IMR-90 (cell line): Measurements from ENCODE around the gene MAML3. TPM values are rescaled to one million over a fixed set of nuclear protein-coding genes. Genes with fewer than 3 reads are reported as not detected.

Source experiments
- ATAC-seq: fragments of 200-7000 bp; cut with Tn5 transposase; 2 replicates; pipeline ENCODE4 v1.9.1; 2020; ENCODE audit warnings: low read depth, mild to moderate bottlenecking, moderate library complexity
- BruUV-seq: library from RNA; stranded (reverse); fragments of 400-500 nt; replicated peaks from 2 replicates; lab custom pipeline; 2021; lab: Mats Ljungman, UMichigan
- CTCF ChIA-PET: fragments of 300-600 bp; formaldehyde crosslinking; extraction: SDS; loops from one replicate; lab custom pipeline; 2021; ENCODE audit warnings: antibody characterized with exemption; lab: Yijun Ruan, JAX
- POLR2A ChIA-PET: fragments of 300-600 bp; sonication (Branson Sonifier 250); formaldehyde crosslinking; loops from one replicate; lab custom pipeline; 2022; ENCODE audit warnings: antibody characterized with exemption; ENCODE audit not compliant: unreplicated experiment; lab: Charles Lee
- DNase-seq: peaks from one replicate; pipeline ENCODE4 v3.0.0; 2013
- H2AFZ ChIP-seq: replicated peaks from 2 replicates; pipeline ENCODE3; 2013; ENCODE audit warnings: low read length, mild to moderate bottlenecking; ENCODE audit not compliant: poor library complexity
- H2AK5ac ChIP-seq: 2 replicates; pipeline ENCODE4 v1.6.1; 2013; ENCODE audit warnings: low read depth, low read length, inconsistent platforms
- H2AK9ac ChIP-seq: replicated peaks from 2 replicates; pipeline ENCODE3; 2013; ENCODE audit warnings: mild to moderate bottlenecking, low read depth, low read length, moderate library complexity; ENCODE audit not compliant: poor library complexity
- H2BK120ac ChIP-seq: 2 replicates; pipeline ENCODE4 v1.6.1; 2013; ENCODE audit warnings: low read depth, low read length, inconsistent platforms
- H2BK15ac ChIP-seq: 3 replicates; pipeline ENCODE4 v1.6.1; 2013; ENCODE audit warnings: low read depth, low read length, inconsistent platforms
- H2BK20ac ChIP-seq: 2 replicates; pipeline ENCODE4 v1.6.1; 2013; ENCODE audit warnings: low read depth, mild to moderate bottlenecking, inconsistent platforms, low read length, moderate library complexity
- H2BK5ac ChIP-seq: 2 replicates; pipeline ENCODE4 v1.6.1; 2013; ENCODE audit warnings: mild to moderate bottlenecking, low read depth, low read length, inconsistent platforms; ENCODE audit not compliant: poor library complexity, severe bottlenecking
- H3K14ac ChIP-seq: replicated peaks from 2 replicates; pipeline ENCODE4 v1.6.1; 2013; ENCODE audit warnings: low read depth, low read length, inconsistent platforms
- H3K18ac ChIP-seq: 2 replicates; pipeline ENCODE4 v1.6.1; 2013; ENCODE audit warnings: low read depth, low read length, control low read depth
- H3K23ac ChIP-seq: 2 replicates; pipeline ENCODE4 v1.6.1; 2013; ENCODE audit warnings: low read depth, low read length, inconsistent platforms
- H3K27ac ChIP-seq: 2 replicates; pipeline ENCODE4 v1.5.1; 2013; ENCODE audit warnings: mild to moderate bottlenecking, control low read depth, low read length; ENCODE audit not compliant: insufficient read depth
- H3K27me3 ChIP-seq: 2 replicates; pipeline ENCODE4 v1.6.1; 2013; ENCODE audit warnings: low read length; ENCODE audit not compliant: control insufficient read depth, insufficient read depth
- H3K36me3 ChIP-seq: 2 replicates; pipeline ENCODE4 v1.6.1; 2013; ENCODE audit warnings: low read length, mixed read lengths; ENCODE audit not compliant: control insufficient read depth, insufficient read depth
- H3K4ac ChIP-seq: 2 replicates; pipeline ENCODE4 v1.6.1; 2013; ENCODE audit warnings: low read depth, low read length, inconsistent platforms
- H3K4me1 ChIP-seq: 2 replicates; pipeline ENCODE4 v1.6.1; 2013; ENCODE audit warnings: low read length, mixed read lengths; ENCODE audit not compliant: control insufficient read depth, insufficient read depth
- H3K4me2 ChIP-seq: 2 replicates; pipeline ENCODE4 v1.6.1; 2013; ENCODE audit warnings: low read depth, mild to moderate bottlenecking, control low read depth, low read length, moderate library complexity
- H3K4me3 ChIP-seq: 2 replicates; pipeline ENCODE4 v1.5.1; 2013; ENCODE audit warnings: low read depth, mild to moderate bottlenecking, control low read depth, low read length, moderate library complexity; ENCODE audit not compliant: insufficient read depth
- H3K56ac ChIP-seq: 2 replicates; pipeline ENCODE4 v1.6.1; 2013; ENCODE audit warnings: low read length, inconsistent platforms; ENCODE audit not compliant: insufficient read depth; ENCODE audit errors: extremely low read depth
- H3K79me1 ChIP-seq, 2 experiments: 2 replicates each; pipeline ENCODE4 v1.6.1; 2013; ENCODE audit warnings: low read length in 2 of 2, inconsistent platforms in 1 of 2, low read depth in 1 of 2
- H3K9ac ChIP-seq: 2 replicates; pipeline ENCODE4 v1.6.1; 2013; ENCODE audit warnings: low read depth, low read length, control low read depth
- H3K9me1 ChIP-seq: 2 replicates; pipeline ENCODE4 v1.6.1; 2013; ENCODE audit warnings: low read length, inconsistent platforms; ENCODE audit not compliant: insufficient read depth
- H3K9me3 ChIP-seq: 2 replicates; pipeline ENCODE4 v1.6.1; 2013; ENCODE audit warnings: low read length; ENCODE audit not compliant: control insufficient read depth, insufficient read depth
- H4K20me1 ChIP-seq: 2 replicates; pipeline ENCODE4 v1.6.1; 2013; ENCODE audit warnings: low read length, inconsistent platforms; ENCODE audit not compliant: insufficient read depth
- H4K5ac ChIP-seq: 2 replicates; pipeline ENCODE4 v1.6.1; 2013; ENCODE audit warnings: mild to moderate bottlenecking, low read depth, low read length, control low read depth
- H4K8ac ChIP-seq, 2 experiments: 2 replicates each; pipeline ENCODE4 v1.6.1; 2013; ENCODE audit warnings: low read depth in 2 of 2, low read length in 2 of 2, control low read depth in 1 of 2, inconsistent platforms in 1 of 2
- H4K91ac ChIP-seq: 2 replicates; pipeline ENCODE4 v1.6.1; 2013; ENCODE audit warnings: low read depth, low read length, inconsistent platforms; ENCODE audit not compliant: insufficient read depth
- FOS ChIP-seq: fragments of 150-350 bp; IDR thresholded peaks from 2 replicates; pipeline ENCODE4 v1.6.1; 2016; ENCODE audit warnings: low read depth, low read length
- WGBS, 2 experiments: methylation state at CpG; one replicate each; pipeline versions ENCODE4 v1.1.5 to v1.1.7; 2013; ENCODE audit warnings: missing lambda C conversion rate in 2 of 2; ENCODE audit not compliant: insufficient read length in 1 of 2; ENCODE audit errors: extremely low coverage in 2 of 2; 5-methylcytosine and 5-hydroxymethylcytosine counted together
- dilution Hi-C: fragments of 300-500 bp; cut with HindIII; formaldehyde crosslinking; loops from one replicate; pipeline ENCODE4 v1.14.3; 2018; ENCODE audit warnings: low sequenced_read_pairs; ENCODE audit not compliant: unreplicated experiment
- in situ Hi-C: fragments of 300-500 bp; cut with MboI; formaldehyde crosslinking; loops from 3 replicates; pipeline ENCODE4 v1.14.3; 2019; ENCODE audit warnings: low sequenced_read_pairs, inconsistent platforms, mixed read lengths
- intact Hi-C: fragments of 100-400 bp; cut with micrococcal nuclease; formaldehyde crosslinking; loops from 2 replicates; pipeline ENCODE4 v1.10.0; 2022
- polyA plus RNA-seq, 3 experiments: library from polyadenylated mRNA; depleted of rRNA; stranded (reverse); fragments of >200 nt; gene quantifications; 2 replicates each; pipeline ENCODE4 v1.2.3, GENCODE V29; 2012; ENCODE audit warnings: low replicate concordance in 1 of 3
- total RNA-seq: library from RNA; depleted of rRNA; stranded (reverse); fragments of >200 nt; gene quantifications from 2 replicates; pipeline ENCODE4 v1.2.3, GENCODE V29; 2012

Gene MAML3
- total and polyA plus RNA-seq, 2 of the 4 experiments (the other 2 are of a cell fraction), result 0.90 to 1.7 TPM

DNA sequence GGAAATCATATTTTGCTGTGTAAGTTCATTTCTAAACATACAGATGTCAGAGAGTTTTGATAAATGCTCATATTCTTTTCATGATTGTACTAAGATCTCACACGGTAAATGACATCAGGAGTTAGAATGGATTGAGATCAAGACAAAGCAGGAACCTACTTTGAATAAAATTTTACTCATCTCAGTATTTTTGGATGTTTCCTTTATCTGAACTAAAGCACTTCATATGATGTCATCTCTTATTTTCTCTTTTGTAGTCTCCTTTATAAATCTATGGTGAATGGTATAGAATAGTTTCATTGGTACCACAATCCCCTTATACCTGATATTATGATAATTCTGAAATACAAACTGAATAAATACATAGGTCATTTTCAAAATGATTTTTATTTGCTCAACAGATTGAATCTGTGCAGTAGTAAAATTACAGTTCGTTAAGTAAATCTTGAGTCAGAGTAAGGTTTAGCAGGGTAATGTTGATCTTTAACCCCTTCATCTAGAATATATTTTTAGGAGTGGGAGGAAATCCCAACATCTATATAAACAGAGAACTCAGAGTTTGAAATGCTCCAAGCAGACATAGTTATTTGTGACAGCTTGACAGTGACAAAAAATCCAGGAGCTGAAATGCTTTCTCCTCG lies 308.4 kb downstream of the MAML3 start:
- intact Hi-C loops, result no loop called here
- no peak for ATAC-seq

More for the DNA sequence above, 308.4 kb downstream of the MAML3 start:
- no peak overlapping the region for H3K9ac ChIP-seq
- H3K23ac ChIP-seq, result no peak overlapping the region
- no peaks in the 10 kb centered on the region for H3K27me3 ChIP-seq
- dilution Hi-C loops (no loop called here), in situ Hi-C loops (no loop called here)
- H2BK5ac ChIP-seq, result no peak overlapping the region
- H4K5ac ChIP-seq, result no peak overlapping the region
- no peak overlapping the region for H3K18ac ChIP-seq
- no peak overlapping the region for H3K14ac ChIP-seq
- no peak overlapping the region for H4K91ac ChIP-seq
- no peak overlapping the region for H2BK20ac ChIP-seq
- H2BK120ac ChIP-seq, result no peak overlapping the region
- no peaks in the 10 kb centered on the region for H3K9me1 ChIP-seq
- no peak overlapping the region for H2AFZ ChIP-seq
- no peaks in the 10 kb centered on the region for H3K36me3 ChIP-seq
- no peaks in the 10 kb centered on the region for H3K4me1 ChIP-seq
- no peak overlapping the region for H3K4me3 ChIP-seq
- no peak overlapping the region for H4K8ac ChIP-seq
- no peak overlapping the region for H2BK15ac ChIP-seq
- TF ChIP-seq FOS, result no peak
- no peaks in the 10 kb centered on the region for H3K79me1 ChIP-seq
- no peak overlapping the region for H3K27ac ChIP-seq
- no peak overlapping the region for H3K56ac ChIP-seq
- H2AK9ac ChIP-seq, result no peak overlapping the region
- no peak overlapping the region for H3K4me2 ChIP-seq
- ChIA-PET CTCF (interaction anchor here (0.6 kb wide), 1 partner anchor 765 kb away, joined by 6 read pairs; no protein-coding TSS in a partner anchor), POLR2A (no interaction called here)
- H3K4ac ChIP-seq, result no peak overlapping the region
- no peak for DNase-seq
- no peaks in the 10 kb centered on the region for H3K9me3 ChIP-seq
- no TSS peak for BruUV-seq
- H2AK5ac ChIP-seq, result no peak overlapping the region
- WGBS, 2 experiments, result no CpG with 5 or more reads among the region's 3 CpGs
- H4K20me1 ChIP-seq, result no peaks in the 10 kb centered on the region
